CD8-positive, alpha-beta memory T cell (primary cell): ENCODE data around the gene MYO1D. TPM values are rescaled to one million over a fixed set of nuclear protein-coding genes. Genes with fewer than 3 reads are reported as not detected.

Experiments used
- CTCF ChIA-PET: fragments of 350-600 bp; sonication (Branson Sonifier 250); formaldehyde crosslinking; loops from one replicate; lab custom pipeline; 2021; ENCODE audit warnings: antibody characterized with exemption; lab: Charles Lee
- POLR2A ChIA-PET: fragments of 350-600 bp; sonication (Branson Sonifier 250); formaldehyde crosslinking; loops from one replicate; lab custom pipeline; 2021; ENCODE audit warnings: antibody characterized with exemption; lab: Charles Lee
- DNase-seq, 5 donors: peaks; one replicate each; pipeline versions ENCODE4 v3.0.0 to v3.0.0-alpha.2; 2020 to 2022; ENCODE audit warnings: mixed read lengths in 1 of 5
- H3K27ac ChIP-seq: one replicate; pipeline ENCODE4 v1.7.0; 2013; ENCODE audit warnings: low read depth, mild to moderate bottlenecking, low read length, moderate library complexity
- H3K27me3 ChIP-seq: 2 replicates; pipeline ENCODE4 v1.7.0; 2013; ENCODE audit warnings: low read length, mild to moderate bottlenecking; ENCODE audit not compliant: insufficient read depth, poor library complexity, severe bottlenecking
- H3K36me3 ChIP-seq: 2 replicates; pipeline ENCODE4 v1.7.0; 2013; ENCODE audit warnings: mild to moderate bottlenecking, low read length, moderate library complexity; ENCODE audit not compliant: insufficient read depth
- H3K4me1 ChIP-seq: 2 replicates; pipeline ENCODE4 v1.7.0; 2013; ENCODE audit warnings: mild to moderate bottlenecking, low read length, moderate library complexity; ENCODE audit not compliant: insufficient read depth
- H3K4me3 ChIP-seq: 2 replicates; pipeline ENCODE4 v1.7.0; 2013; ENCODE audit warnings: mild to moderate bottlenecking, low read length
- H3K9me3 ChIP-seq: 2 replicates; pipeline ENCODE4 v1.7.0; 2013; ENCODE audit warnings: mild to moderate bottlenecking, low read length
- H3K27ac Mint-ChIP-seq, 8 donors: one replicate each; pipeline ENCODE4 v1.8.0; 2020 to 2021; ENCODE audit warnings: mixed read lengths in 8 of 8, mild to moderate bottlenecking in 6 of 8, inconsistent platforms in 3 of 8, moderate library complexity in 3 of 8
- H3K27me3 Mint-ChIP-seq, 2 donors: one replicate each; pipeline ENCODE4 v1.8.0; 2020 to 2021; ENCODE audit warnings: mixed read lengths in 2 of 2, mild to moderate bottlenecking in 1 of 2, moderate library complexity in 1 of 2
- H3K36me3 Mint-ChIP-seq, 3 donors: one replicate each; pipeline ENCODE4 v1.8.0; 2020 to 2021; ENCODE audit warnings: mixed read lengths in 3 of 3, inconsistent platforms in 1 of 3, mild to moderate bottlenecking in 1 of 3
- H3K4me1 Mint-ChIP-seq, 3 donors: one replicate each; pipeline ENCODE4 v1.8.0; 2020 to 2021; ENCODE audit warnings: mixed read lengths in 3 of 3, inconsistent platforms in 1 of 3, mild to moderate bottlenecking in 1 of 3
- H3K4me3 Mint-ChIP-seq, 7 donors: one replicate each; pipeline ENCODE4 v1.8.0; 2020 to 2021; ENCODE audit warnings: mixed read lengths in 7 of 7, mild to moderate bottlenecking in 6 of 7, moderate library complexity in 4 of 7, inconsistent platforms in 2 of 7
- H3K9me3 Mint-ChIP-seq, 5 donors: one replicate each; pipeline ENCODE4 v1.8.0; 2020 to 2022; ENCODE audit warnings: mixed read lengths in 5 of 5, mild to moderate bottlenecking in 3 of 5, moderate library complexity in 2 of 5, inconsistent platforms in 1 of 5
- polyA plus RNA-seq: library from polyadenylated mRNA; unstranded; fragments of 300-500 nt; fragmentation: Illumina TruSeq; gene quantifications from one replicate; pipeline ENCODE4 v1.2.3, GENCODE V29; 2021
- total RNA-seq, 2 experiments: library from RNA; stranded (reverse); gene quantifications; one replicate each; pipeline ENCODE4 v1.2.3, GENCODE V29; 2021

Gene MYO1D
- total and polyA plus RNA-seq, 3 experiments from 2014 or later = 9.0 to 15.8 (median 11.5) TPM

- Mint-ChIP-seq H3K4me3 (peak overlapping the region in 1 of 7 donors; percentile 67), H3K9me3 (no peaks in the 10 kb centered on the region), H3K36me3 (peaks cover 0 to 54% (median 12%) of the 10 kb centered on the region in 3 donors), H3K4me1 (peaks cover 4 to 7% (median 6%) of the 10 kb centered on the region in 3 donors), H3K27ac (peak overlapping the region in 4 of 8 donors; percentile 18 to 79 (median 58)), H3K27me3 (peaks cover 0 to 3% of the 10 kb centered on the region in 2 donors)
- Histone ChIP-seq H3K27ac (no peak overlapping the region), H3K4me1 (peaks cover 7% of the 10 kb centered on the region), H3K4me3 (no peak overlapping the region), H3K36me3 (peaks cover 26% of the 10 kb centered on the region), H3K9me3 (no peaks in the 10 kb centered on the region), H3K27me3 (no peaks in the 10 kb centered on the region)
- no peak for DNase-seq
- CTCF ChIA-PET = interaction anchor here (0.6 to 3.5 kb wide), 21 partner anchors 9 to 301 kb away, joined by 3 to 19 read pairs (median 4); partner anchors contain the start of gene PSMD11
- POLR2A ChIA-PET = no interaction called here
These were observed 394.2 kb downstream of the MYO1D start for GRCh38 chr17:32482568-32483320.

DNA sequence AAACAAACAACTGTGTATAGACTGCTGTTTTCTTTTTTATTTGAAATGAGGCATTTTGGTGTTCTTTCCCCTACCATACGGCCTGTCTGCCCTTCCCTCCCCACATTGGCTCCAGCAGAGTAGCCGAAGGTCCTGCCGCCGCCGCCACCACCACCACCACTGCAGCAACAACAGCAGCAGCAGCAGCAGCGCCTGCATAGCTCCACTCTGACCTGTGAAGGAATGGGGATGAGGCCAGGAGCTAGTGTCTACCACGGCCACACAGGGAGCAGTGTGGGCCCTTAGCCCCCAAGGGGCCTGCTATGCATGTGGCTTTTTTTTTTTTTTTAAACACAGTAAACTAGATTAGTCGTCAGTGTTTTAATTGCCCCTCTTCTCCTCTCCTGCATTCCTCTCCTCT is 395.7 kb downstream of the MYO1D start:
- peaks cover 5% of the 10 kb centered on the region for H3K4me1 ChIP-seq
- H3K27ac ChIP-seq = no peak overlapping the region
- Mint-ChIP-seq H3K9me3 (no peaks in the 10 kb centered on the region), H3K4me3 (no peak overlapping the region), H3K27ac (peak overlapping the region in 5 of 8 donors; percentile 29 to 91 (median 84)), H3K4me1 (peaks cover 0 to 4% (median 3%) of the 10 kb centered on the region in 3 donors), H3K27me3 (peaks cover 0 to 3% of the 10 kb centered on the region in 2 donors), H3K36me3 (peaks cover 0 to 65% (median 16%) of the 10 kb centered on the region in 3 donors)
- H3K4me3 ChIP-seq = no peak overlapping the region
- CTCF ChIA-PET = interaction anchor here (0.7 to 3.5 kb wide), 5 partner anchors 12 to 273 kb away, joined by 3 to 18 read pairs (median 3); partner anchors contain the start of gene PSMD11
- POLR2A ChIA-PET = no interaction called here
- DNase-seq = no peak
- H3K27me3 ChIP-seq = no peaks in the 10 kb centered on the region
- H3K9me3 ChIP-seq = no peaks in the 10 kb centered on the region
- peaks cover 40% of the 10 kb centered on the region for H3K36me3 ChIP-seq

DNA sequence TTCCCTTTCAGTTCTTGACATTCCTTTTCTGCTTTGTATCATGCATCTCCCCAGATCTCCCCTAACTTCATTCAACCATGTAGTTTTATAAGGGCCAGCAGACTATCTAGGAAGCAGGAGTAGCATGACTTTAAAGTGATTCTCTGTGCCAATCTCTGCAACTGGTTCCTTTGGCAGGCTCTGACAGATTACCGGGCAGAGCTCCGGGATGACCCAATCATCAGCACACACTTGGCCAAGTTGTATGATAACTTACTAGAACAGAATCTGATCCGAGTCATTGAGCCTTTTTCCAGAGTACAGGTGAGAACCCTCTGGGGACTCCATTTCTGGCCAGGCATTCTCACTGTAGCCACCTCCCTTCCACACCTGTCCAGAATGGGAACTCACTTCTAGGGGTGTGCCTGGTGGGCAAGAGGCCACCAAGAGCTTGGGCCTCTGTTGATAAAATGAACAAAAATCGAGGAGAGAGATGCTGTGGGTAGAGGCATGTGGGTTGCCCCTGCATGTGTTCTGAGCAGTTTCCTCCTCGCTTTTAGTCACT is 397.8 kb downstream of the MYO1D start:
- H3K27ac Mint-ChIP-seq = peak overlapping the region in 2 of 8 donors; percentile 65
- Histone ChIP-seq H3K4me3 (no peak overlapping the region), H3K4me1 (no peaks in the 10 kb centered on the region), H3K36me3 (peaks cover 59% of the 10 kb centered on the region), H3K27ac (no peak overlapping the region), H3K9me3 (no peaks in the 10 kb centered on the region), H3K27me3 (no peaks in the 10 kb centered on the region)
- peaks cover 0 to 1% (median 0%) of the 10 kb centered on the region in 3 donors for H3K4me1 Mint-ChIP-seq
- DNase-seq = no peak
- peaks cover 10 to 84% (median 20%) of the 10 kb centered on the region in 3 donors for H3K36me3 Mint-ChIP-seq
- no peak overlapping the region for H3K4me3 Mint-ChIP-seq
- H3K9me3 Mint-ChIP-seq = no peaks in the 10 kb centered on the region
- POLR2A ChIA-PET = no interaction called here
- H3K27me3 Mint-ChIP-seq = peaks cover 0 to 1% of the 10 kb centered on the region in 2 donors
- CTCF ChIA-PET = interaction anchor here (0.9 kb wide), 1 partner anchor 35 kb away, joined by 3 read pairs; the partner anchor contains the start of gene PSMD11

DNA sequence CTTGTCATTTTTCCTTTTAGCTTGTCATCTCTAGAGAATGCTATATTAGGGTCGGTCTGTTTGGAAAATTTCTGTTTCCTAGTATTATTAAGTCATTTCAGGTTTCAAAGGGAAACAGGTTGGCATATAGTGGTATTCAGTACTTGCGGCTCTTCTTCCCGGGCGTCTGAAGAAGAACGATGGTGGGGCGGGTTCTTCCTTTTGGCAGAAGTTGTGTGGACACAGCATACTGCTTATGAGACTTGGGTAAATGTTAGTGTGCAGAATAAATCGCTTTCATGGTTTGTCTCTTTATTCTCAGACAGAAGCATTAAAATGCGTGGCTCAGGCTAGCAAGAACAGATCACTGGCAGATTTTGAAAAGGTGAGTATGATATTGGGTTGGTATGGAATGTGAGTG is 399.7 kb downstream of the MYO1D start:
- CTCF ChIA-PET = interaction anchor here (1.6 to 1.7 kb wide), 2 partner anchors 15 to 33 kb away, joined by 5 to 6 read pairs; partner anchors contain the start of gene PSMD11
- H3K27me3 Mint-ChIP-seq = no peaks in the 10 kb centered on the region
- Histone ChIP-seq H3K27ac (no peak overlapping the region), H3K36me3 (peaks cover 71% of the 10 kb centered on the region), H3K4me3 (no peak overlapping the region), H3K27me3 (no peaks in the 10 kb centered on the region), H3K4me1 (no peaks in the 10 kb centered on the region), H3K9me3 (no peaks in the 10 kb centered on the region)
- no peaks in the 10 kb centered on the region for H3K9me3 Mint-ChIP-seq
- H3K4me1 Mint-ChIP-seq = no peaks in the 10 kb centered on the region
- H3K36me3 Mint-ChIP-seq = peaks cover 10 to 89% (median 26%) of the 10 kb centered on the region in 3 donors
- no peak overlapping the region for H3K4me3 Mint-ChIP-seq
- POLR2A ChIA-PET = no interaction called here
- peak overlapping the region in 3 of 8 donors; percentile 8 to 83 (median 57) for H3K27ac Mint-ChIP-seq
- DNase-seq = no peak

GRCh38 chr17:32475258-32475657 is 401.7 kb downstream of the MYO1D start:
- no peak for DNase-seq
- Histone ChIP-seq H3K27me3 (no peaks in the 10 kb centered on the region), H3K9me3 (no peaks in the 10 kb centered on the region), H3K4me1 (no peaks in the 10 kb centered on the region), H3K4me3 (no peak overlapping the region), H3K36me3 (peaks cover 70% of the 10 kb centered on the region), H3K27ac (no peak overlapping the region)
- Mint-ChIP-seq H3K27me3 (no peaks in the 10 kb centered on the region), H3K36me3 (peaks cover 14 to 89% (median 31%) of the 10 kb centered on the region in 3 donors), H3K27ac (peak overlapping the region in 1 of 8 donors; percentile 21), H3K4me3 (no peak overlapping the region), H3K9me3 (no peaks in the 10 kb centered on the region), H3K4me1 (peaks cover 0 to 1% (median 0%) of the 10 kb centered on the region in 3 donors)
- ChIA-PET CTCF (interaction anchor here (1.7 to 6.0 kb wide), 2 partner anchors 13 kb away, joined by 6 to 29 read pairs; no protein-coding TSS in a partner anchor), POLR2A (no interaction called here)

DNA sequence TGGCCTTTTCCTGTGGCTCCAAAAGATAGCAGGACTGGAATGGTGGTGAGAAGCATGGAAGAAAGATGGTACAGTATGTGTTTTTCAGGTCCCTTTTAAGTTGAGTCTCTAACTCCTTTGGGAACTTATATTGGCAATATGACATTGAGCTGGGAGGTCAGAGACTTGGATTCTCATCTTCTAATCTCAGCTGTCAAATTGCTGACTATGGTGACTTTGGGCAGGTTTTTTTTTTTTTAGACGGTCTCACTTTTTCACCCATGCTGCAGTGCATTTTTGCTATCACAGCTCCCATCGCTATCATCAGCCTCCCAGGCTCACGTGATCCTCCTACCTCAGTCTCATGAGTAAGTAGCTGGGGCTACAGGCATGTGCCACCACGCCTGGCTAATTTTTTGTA is 405.3 kb downstream of the MYO1D start:
- Histone ChIP-seq H3K4me1 (no peaks in the 10 kb centered on the region), H3K4me3 (no peak overlapping the region), H3K9me3 (no peaks in the 10 kb centered on the region), H3K27ac (no peak overlapping the region), H3K36me3 (peaks cover 62% of the 10 kb centered on the region), H3K27me3 (no peaks in the 10 kb centered on the region)
- H3K4me3 Mint-ChIP-seq = no peak overlapping the region
- POLR2A ChIA-PET = interaction anchor here (0.6 kb wide), 1 partner anchor 51 kb away, joined by 5 read pairs; no protein-coding TSS in a partner anchor
- H3K36me3 Mint-ChIP-seq = peaks cover 21 to 88% (median 26%) of the 10 kb centered on the region in 3 donors
- H3K9me3 Mint-ChIP-seq = no peaks in the 10 kb centered on the region
- H3K4me1 Mint-ChIP-seq = peaks cover 0 to 4% (median 1%) of the 10 kb centered on the region in 3 donors
- DNase-seq = no peak
- H3K27ac Mint-ChIP-seq = peak overlapping the region in 3 of 8 donors; percentile 17 to 89 (median 63)
- CTCF ChIA-PET = interaction anchor here (2.1 to 6.0 kb wide), 2 partner anchors 10 to 11 kb away, joined by 8 to 29 read pairs; no protein-coding TSS in a partner anchor
- H3K27me3 Mint-ChIP-seq = no peaks in the 10 kb centered on the region

DNA sequence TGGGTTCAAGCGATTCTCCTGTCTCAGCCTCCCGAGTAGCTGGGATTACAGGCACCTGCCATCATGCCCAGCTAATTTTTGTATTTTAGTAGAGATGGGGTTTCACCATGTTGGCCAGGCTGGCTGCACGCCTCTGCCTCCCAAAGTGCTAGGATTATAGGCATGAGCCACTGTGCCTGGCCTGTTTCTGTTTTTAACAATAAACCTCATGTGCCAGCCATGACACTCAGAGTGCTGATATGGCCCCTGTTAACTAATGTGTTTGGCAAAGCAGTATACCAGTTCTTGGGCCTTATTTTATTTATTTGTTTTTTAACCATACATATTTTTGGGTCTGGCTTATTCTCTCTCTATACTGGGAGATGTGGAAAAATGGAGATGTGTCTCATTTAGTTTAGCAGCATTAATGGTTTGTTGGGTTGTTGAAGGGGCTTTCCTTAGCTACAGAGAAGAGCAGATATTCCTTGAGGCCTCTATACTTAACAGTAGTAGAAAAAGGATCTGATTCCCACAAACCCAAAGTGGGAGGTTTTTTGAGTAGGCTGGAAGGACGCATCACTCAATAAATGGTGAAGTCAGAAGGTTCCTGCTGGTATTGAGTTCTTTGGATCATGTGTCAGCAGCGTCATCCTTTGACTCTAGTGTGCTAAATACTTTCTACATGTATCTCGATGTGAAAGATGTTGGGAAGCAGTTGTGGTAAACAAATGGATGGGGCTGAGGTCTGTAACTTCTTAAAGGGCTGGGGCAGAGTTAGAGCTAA is 406.3 kb downstream of the MYO1D start:
- Histone ChIP-seq H3K27me3 (no peaks in the 10 kb centered on the region), H3K36me3 (peaks cover 53% of the 10 kb centered on the region), H3K4me3 (no peak overlapping the region), H3K9me3 (no peaks in the 10 kb centered on the region), H3K27ac (no peak overlapping the region), H3K4me1 (no peaks in the 10 kb centered on the region)
- ChIA-PET POLR2A (no interaction called here), CTCF (interaction anchor here (2.1 to 6.0 kb wide), 2 partner anchors 9 to 12 kb away, joined by 8 to 29 read pairs; no protein-coding TSS in a partner anchor)
- H3K27ac Mint-ChIP-seq = peak overlapping the region in 3 of 8 donors; percentile 12 to 72 (median 66)
- no peak for DNase-seq
- H3K27me3 Mint-ChIP-seq = no peaks in the 10 kb centered on the region
- peaks cover 21 to 88% (median 26%) of the 10 kb centered on the region in 3 donors for H3K36me3 Mint-ChIP-seq
- no peak overlapping the region for H3K4me3 Mint-ChIP-seq
- H3K9me3 Mint-ChIP-seq = no peaks in the 10 kb centered on the region
- peaks cover 0 to 9% (median 1%) of the 10 kb centered on the region in 3 donors for H3K4me1 Mint-ChIP-seq
